Mesenteric fat pad (tissue), 1 donor: ENCODE results near the gene DNALI1. TPM values are rescaled to one million over a fixed set of nuclear protein-coding genes. Genes with fewer than 3 reads are reported as not detected.
A peak's percentile ranks its signal among the peaks of the same experiment; 100 is the strongest.
"Not testable (repeated sequence)": the region's sequence is repeated elsewhere in the genome, so short reads cannot be mapped to it uniquely, and the experiment has no call there.

Source experiments
- DNase-seq: peaks from one replicate; pipeline ENCODE4 v3.0.0-alpha.2; 2020; ENCODE audit warnings: low spot score
- long read RNA-seq: library from polyadenylated mRNA; unstranded; transcript quantifications from one replicate; pipeline ENCODE4 v2.0.0, GENCODE V29; 2020
- total RNA-seq: library from RNA; stranded (reverse); fragmentation: NEBNext Ultra II Directional; extraction: Animal tissue kit (Norgen Biotek cat#: 25700); gene quantifications from one replicate; pipeline ENCODE4 v1.2.1, GENCODE V29; 2021
- donor health status: DM: yes; HTN: yes; CAD: no.

The DNALI1 gene
- total RNA-seq, result 3.1 TPM
- long read RNA-seq, result 0 reads

- DNase-seq, result peak; percentile 93
Measured at GRCh38 chr1:37556712-37557196, at the start of gene DNALI1. Gene DNALI1 (plus strand): TSS chr1:37556940. CDS start chr1:37556995, 55 bp downstream.

- peak; percentile 1 for DNase-seq
Measured at GRCh38 chr1:37509181-37509580, 47.6 kb upstream of the DNALI1 start.

- no peak for DNase-seq
Measured at GRCh38 chr1:37513795-37514349, 42.9 kb upstream of the DNALI1 start.

- DNase-seq, result peak; percentile 94
Measured at GRCh38 chr1:37514350-37515184, 42.2 kb upstream of the DNALI1 start, which contains the start of gene MEAF6. Gene MEAF6 (minus strand): TSS chr1:37514766. CDS start chr1:37514746, 20 bp downstream.

GRCh38 chr1:37515185-37516034 lies 41.3 kb upstream of the DNALI1 start:
- DNase-seq, result no peak

- DNase-seq, result no peak
Measured at GRCh38 chr1:37517569-37517968, 39.2 kb upstream of the DNALI1 start.

GRCh38 chr1:37518241-37518640 lies 38.5 kb upstream of the DNALI1 start:
- not testable (repeated sequence) for DNase-seq

- DNase-seq, result not testable (repeated sequence)
Measured at GRCh38 chr1:37518929-37519328, 37.8 kb upstream of the DNALI1 start.

GRCh38 chr1:37519613-37520012 lies 37.1 kb upstream of the DNALI1 start:
- DNase-seq, result no peak

- not testable (repeated sequence) for DNase-seq
Measured at GRCh38 chr1:37529888-37530287, 26.9 kb upstream of the DNALI1 start.

- not testable (repeated sequence) for DNase-seq
Measured at GRCh38 chr1:37532418-37533156, 24.2 kb upstream of the DNALI1 start.

- DNase-seq, result no peak
Measured at GRCh38 chr1:37533317-37534093, 23.2 kb upstream of the DNALI1 start.

GRCh38 chr1:37537378-37537777 lies 19.4 kb upstream of the DNALI1 start:
- DNase-seq, result no peak

GRCh38 chr1:37539154-37539553 lies 17.6 kb upstream of the DNALI1 start:
- DNase-seq, result not testable (repeated sequence)

GRCh38 chr1:37540036-37540785 lies 16.5 kb upstream of the DNALI1 start:
- no peak for DNase-seq

- no peak for DNase-seq
Measured at GRCh38 chr1:37544530-37544929, 12.2 kb upstream of the DNALI1 start.

GRCh38 chr1:37545019-37545418 lies 11.7 kb upstream of the DNALI1 start:
- DNase-seq, result no peak

- no peak for DNase-seq
Measured at GRCh38 chr1:37549341-37549740, 7.4 kb upstream of the DNALI1 start.

GRCh38 chr1:37553598-37553926 lies 3.2 kb upstream of the DNALI1 start:
- DNase-seq, result no peak
